Fibroblast of lung (primary cell): Measurements from ENCODE around the gene RPUSD3. TPM values are rescaled to one million over a fixed set of nuclear protein-coding genes. Genes with fewer than 3 reads are reported as not detected.
"Not testable (repeated sequence)": the region's sequence is repeated elsewhere in the genome, so short reads cannot be mapped to it uniquely, and the experiment has no call there.

Experiments
- DNase-seq, 2 donors: peaks; one replicate each; pipeline versions ENCODE4 v3.0.0 to v3.0.0-alpha.2; 2010; ENCODE audit warnings: low read depth in 2 of 2
- H2AFZ ChIP-seq: 2 replicates; pipeline ENCODE4 v1.5.1; 2012; ENCODE audit warnings: low read length, control low read depth, inconsistent platforms
- H3K27ac ChIP-seq: 2 replicates; pipeline ENCODE4 v1.5.1; 2011; ENCODE audit warnings: low read length, control low read depth; ENCODE audit not compliant: insufficient read depth
- H3K27me3 ChIP-seq: 2 replicates; pipeline ENCODE4 v1.5.1; 2011; ENCODE audit warnings: mild to moderate bottlenecking, low read length; ENCODE audit not compliant: control insufficient read depth, insufficient read depth
- H3K36me3 ChIP-seq: 2 replicates; pipeline ENCODE4 v1.5.1; 2011; ENCODE audit warnings: low read length; ENCODE audit not compliant: control insufficient read depth, insufficient read depth
- H3K4me1 ChIP-seq: 2 replicates; pipeline ENCODE4 v1.5.1; 2011; ENCODE audit warnings: low read length; ENCODE audit not compliant: control insufficient read depth, insufficient read depth; ENCODE audit errors: extremely low read depth
- H3K4me2 ChIP-seq: 2 replicates; pipeline ENCODE4 v1.5.1; 2011; ENCODE audit warnings: low read length, control low read depth; ENCODE audit not compliant: insufficient read depth; ENCODE audit errors: extremely low read depth
- H3K4me3 ChIP-seq, 4 experiments: fragments of 200-600 bp in 1 of 4; sonication (generic) in 1 of 4; replicated peaks in 1 of 4; 2 replicates each; pipeline ENCODE4 v1.5.1; 2011 to 2016; ENCODE audit warnings: low read length in 4 of 4, low read depth in 3 of 4, mild to moderate bottlenecking in 3 of 4, control low read depth in 2 of 4, inconsistent platforms in 1 of 4, mixed read lengths in 1 of 4; ENCODE audit not compliant: insufficient read depth in 1 of 4; ENCODE audit errors: control extremely low read depth in 1 of 4
- H3K79me2 ChIP-seq: 2 replicates; pipeline ENCODE4 v1.5.1; 2012; ENCODE audit warnings: mild to moderate bottlenecking, low read length, inconsistent platforms; ENCODE audit not compliant: control insufficient read depth, insufficient read depth
- H3K9ac ChIP-seq: 2 replicates; pipeline ENCODE4 v1.5.1; 2011; ENCODE audit warnings: mild to moderate bottlenecking, low read length, control low read depth; ENCODE audit not compliant: insufficient read depth
- H3K9me3 ChIP-seq: 2 replicates; pipeline ENCODE4 v1.5.1; 2012; ENCODE audit warnings: low read depth, low read length; ENCODE audit not compliant: control insufficient read depth, insufficient read depth
- H4K20me1 ChIP-seq: 2 replicates; pipeline ENCODE4 v1.5.1; 2011; ENCODE audit warnings: low read length; ENCODE audit not compliant: control insufficient read depth, insufficient read depth; ENCODE audit errors: extremely low read depth
- CTCF ChIP-seq, 2 donors: IDR thresholded peaks in 1 of 2; conservative IDR thresholded peaks in 1 of 2; 1 replicate in 1 of 2; 2 replicates in 1 of 2; pipeline ENCODE4 v1.5.1; 2011 to 2012; ENCODE audit warnings: low read length in 2 of 2, control low read depth in 1 of 2, inconsistent platforms in 1 of 2, low read depth in 1 of 2, mild to moderate bottlenecking in 1 of 2
- EZH2 ChIP-seq: IDR thresholded peaks from 2 replicates; pipeline ENCODE4 v1.5.1; 2012; ENCODE audit warnings: low read length, control low read depth, mild to moderate bottlenecking; ENCODE audit errors: missing control alignments
- polyA plus RNA-seq, 2 donors: library from polyadenylated mRNA; depleted of rRNA in 1 of 2; stranded (reverse) in 1 of 2; unstranded in 1 of 2; fragments of >200 nt; gene quantifications; 2 replicates each; pipeline ENCODE4 v1.2.1, GENCODE V29; 2011 to 2012; ENCODE audit warnings: missing spikeins in 1 of 2
- total RNA-seq: library from RNA; depleted of rRNA; stranded (reverse); fragments of >200 nt; gene quantifications from 2 replicates; pipeline ENCODE4 v1.2.1, GENCODE V29; 2014

RPUSD3 gene
- total and polyA plus RNA-seq, 2 donors (not counting 1 experiment from before 2014, with no cell fraction given) = 17.3 to 22.1 TPM

GRCh38 chr3:9852528-9852927 is 8.7 kb upstream of the RPUSD3 start:
- Histone ChIP-seq H3K36me3 (no peaks in the 10 kb centered on the region), H3K4me3 (no peak overlapping the region), H3K27me3 (no peaks in the 10 kb centered on the region), H3K4me1 (no peaks in the 10 kb centered on the region), H3K9me3 (no peaks in the 10 kb centered on the region), H3K9ac (no peak overlapping the region), H4K20me1 (no peaks in the 10 kb centered on the region), H3K4me2 (no peak overlapping the region), H3K79me2 (no peaks in the 10 kb centered on the region), H3K27ac (no peak overlapping the region), H2AFZ (no peak overlapping the region)
- no peak for TF ChIP-seq EZH2
- TF ChIP-seq CTCF (conservative IDR thresholded peaks at IDR 0.05 in 1 of 2, IDR thresholded peaks at IDR 0.05 in 1 of 2; ENCODE audit: low read depth in 1 of 2, low read length in 2 of 2) = no peak
- no peak for DNase-seq

- not testable (repeated sequence) for H3K4me1 ChIP-seq, H3K4me3 ChIP-seq, H3K27me3 ChIP-seq, H3K79me2 ChIP-seq, H2AFZ ChIP-seq, H3K27ac ChIP-seq, H3K9ac ChIP-seq, DNase-seq, H4K20me1 ChIP-seq, H3K4me2 ChIP-seq, H3K9me3 ChIP-seq, H3K36me3 ChIP-seq
Observed at GRCh38 chr3:9851926-9852325, 8.1 kb upstream of the RPUSD3 start.

- not testable (repeated sequence) for H3K9me3 ChIP-seq, H3K36me3 ChIP-seq, H3K4me3 ChIP-seq, H3K4me2 ChIP-seq, H3K4me1 ChIP-seq, H3K27ac ChIP-seq, H4K20me1 ChIP-seq, DNase-seq, H3K9ac ChIP-seq, H2AFZ ChIP-seq, H3K27me3 ChIP-seq, H3K79me2 ChIP-seq
Observed at GRCh38 chr3:9851383-9851782, 7.6 kb upstream of the RPUSD3 start.

GRCh38 chr3:9848860-9849259 is 5.1 kb upstream of the RPUSD3 start:
- H3K79me2 ChIP-seq, H3K4me2 ChIP-seq, H4K20me1 ChIP-seq, H3K9ac ChIP-seq, H3K27me3 ChIP-seq, H3K9me3 ChIP-seq, H3K4me1 ChIP-seq, H3K4me3 ChIP-seq, H3K27ac ChIP-seq, H2AFZ ChIP-seq, H3K36me3 ChIP-seq: not testable (repeated sequence)
- DNase-seq = peak in 1 of 2 donors; percentile 64
- TF ChIP-seq CTCF (conservative IDR thresholded peaks at IDR 0.05 in 1 of 2, IDR thresholded peaks at IDR 0.05 in 1 of 2; ENCODE audit: low read depth in 1 of 2, low read length in 2 of 2) = peak; percentile 31 to 48

- H3K4me3 ChIP-seq, H3K4me2 ChIP-seq, H3K27ac ChIP-seq, H3K9ac ChIP-seq, H3K4me1 ChIP-seq, H2AFZ ChIP-seq, DNase-seq, H3K27me3 ChIP-seq, H3K9me3 ChIP-seq, H3K36me3 ChIP-seq, H3K79me2 ChIP-seq, H4K20me1 ChIP-seq: not testable (repeated sequence)
Observed at GRCh38 chr3:9847870-9848269, 4.1 kb upstream of the RPUSD3 start.
